Hepatocyte (in vitro differentiated cells): Measurements from ENCODE around the gene MAP3K4.

Source experiments
- CTCF ChIP-seq: fragments of 200-600 bp; sonication (generic); IDR thresholded peaks from 2 replicates; pipeline ENCODE4 v1.5.1; 2016; ENCODE audit warnings: antibody characterized with exemption, mild to moderate bottlenecking; ENCODE audit not compliant: poor library complexity
- EZH2 ChIP-seq: fragments of 200-600 bp; sonication (generic); IDR thresholded peaks from 2 replicates; pipeline ENCODE4 v1.6.1; 2016; ENCODE audit warnings: antibody characterized with exemption, mild to moderate bottlenecking, borderline replicate concordance
- EZH2phosphoT487 ChIP-seq: fragments of 200-600 bp; sonication (generic); IDR thresholded peaks from one replicate; pipeline ENCODE4 v1.6.1; 2018; ENCODE audit warnings: antibody characterized with exemption, mild to moderate bottlenecking, low read depth, moderate library complexity; ENCODE audit not compliant: unreplicated experiment, severe bottlenecking

- TF ChIP-seq CTCF (no peak), EZH2 (no peak), EZH2phosphoT487 (no peak)
These were observed 41.1 kb upstream of the MAP3K4 start for GRCh38 chr6:160950507-160950906.
